MV-4-11 (cell line): ENCODE data around the gene ACTG2.
"Not testable (repeated sequence)": the region's sequence is repeated elsewhere in the genome, so short reads cannot be mapped to it uniquely, and the experiment has no call there.

Source experiments
- DNase-seq: peaks from one replicate; lab custom pipeline; 2025; lab: John Stamatoyannopoulos, UW

Gene ACTG2

DNA sequence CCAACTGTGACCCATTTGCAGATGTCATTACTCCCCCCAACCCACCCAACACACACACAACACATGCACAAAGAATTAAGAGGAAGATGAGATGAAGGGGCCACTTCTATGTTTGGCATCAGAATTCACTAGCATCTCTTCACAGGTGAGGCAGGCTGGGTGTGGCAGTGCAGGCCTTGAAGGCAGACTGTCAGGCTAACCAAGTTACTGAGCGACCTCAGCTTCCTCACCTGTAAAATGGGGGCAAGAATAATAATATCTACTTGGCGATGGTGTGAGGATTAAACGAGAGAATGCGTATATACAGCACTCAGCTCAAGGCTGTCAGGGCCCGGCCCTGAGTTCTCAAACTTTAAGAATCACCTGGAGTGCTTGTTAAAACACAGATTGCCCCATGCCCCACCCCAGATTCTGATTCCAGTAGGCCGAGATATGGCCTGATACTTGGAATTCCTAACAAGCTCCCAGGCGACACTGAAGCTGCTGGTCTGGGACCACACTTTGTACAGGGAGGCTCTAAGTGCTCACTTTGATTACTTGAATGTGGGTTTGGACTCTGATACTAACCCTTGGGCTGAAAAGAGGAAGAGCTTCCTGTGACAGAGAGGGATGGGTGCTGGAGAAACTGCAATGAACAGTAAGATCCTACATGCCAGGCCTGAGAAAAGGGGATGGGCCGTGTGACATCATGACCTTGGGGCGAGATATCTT, 1.1 kb downstream of the ACTG2 start:
- DNase-seq: peak; percentile 39

DNA sequence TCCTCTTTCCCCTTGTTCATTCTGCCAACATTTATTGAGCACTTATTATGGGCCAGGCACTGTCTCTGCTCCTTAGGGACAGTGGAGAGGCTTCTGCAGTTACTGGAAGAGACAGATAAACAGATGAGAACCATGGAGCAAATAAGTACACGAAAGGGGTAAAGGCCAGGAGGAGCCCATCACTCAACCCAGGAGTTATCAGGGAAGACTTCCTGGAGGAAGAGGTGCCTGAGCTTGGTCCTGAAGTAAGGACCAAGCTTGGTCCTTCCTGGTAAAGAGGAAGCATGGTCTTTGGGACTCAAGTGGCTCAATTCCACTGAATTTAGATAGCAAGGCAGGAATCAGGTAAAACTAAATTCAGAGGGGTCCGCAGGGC, 1.7 kb downstream of the ACTG2 start:
- no peak for DNase-seq

DNA sequence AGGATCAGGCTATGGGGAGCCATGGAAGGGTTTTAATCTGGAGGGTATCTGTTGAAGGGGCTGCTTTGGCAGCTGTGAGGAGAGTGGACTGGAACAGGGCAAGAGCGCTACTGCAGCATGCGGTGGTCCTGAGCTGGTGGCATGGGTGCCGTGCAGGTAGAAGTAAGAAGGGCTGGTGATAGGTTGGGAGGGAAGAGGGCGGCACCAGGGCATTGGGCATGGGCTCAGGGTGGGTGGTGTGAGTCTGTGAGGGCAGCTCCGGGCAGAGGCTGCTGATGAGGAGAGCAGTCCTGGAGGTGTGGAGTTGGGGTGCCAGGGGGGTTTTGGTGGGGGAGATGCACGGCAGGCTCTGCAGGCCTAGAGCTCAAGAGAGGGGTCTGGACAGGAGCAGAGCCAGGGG, 2.1 kb downstream of the ACTG2 start:
- no peak for DNase-seq

DNA sequence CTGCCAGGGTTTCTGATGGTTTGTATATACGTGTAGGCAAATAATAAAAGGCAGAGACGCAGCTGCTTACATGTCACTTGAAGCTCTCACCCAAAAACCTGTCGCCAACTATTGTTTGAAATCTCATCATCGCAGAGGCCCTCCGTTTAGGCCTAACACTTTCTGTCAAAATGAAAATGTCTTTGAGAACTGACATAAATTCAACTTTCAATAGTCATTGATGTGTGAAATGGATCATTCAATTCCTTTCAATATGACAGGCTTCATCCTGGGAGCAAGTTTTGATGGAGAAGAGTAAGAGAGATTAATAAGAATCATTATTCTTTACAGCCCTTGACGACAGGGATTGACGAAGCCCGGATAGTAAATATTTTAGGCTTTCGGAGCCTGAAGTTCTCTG, 2.7 kb downstream of the ACTG2 start:
- DNase-seq: no peak

DNA sequence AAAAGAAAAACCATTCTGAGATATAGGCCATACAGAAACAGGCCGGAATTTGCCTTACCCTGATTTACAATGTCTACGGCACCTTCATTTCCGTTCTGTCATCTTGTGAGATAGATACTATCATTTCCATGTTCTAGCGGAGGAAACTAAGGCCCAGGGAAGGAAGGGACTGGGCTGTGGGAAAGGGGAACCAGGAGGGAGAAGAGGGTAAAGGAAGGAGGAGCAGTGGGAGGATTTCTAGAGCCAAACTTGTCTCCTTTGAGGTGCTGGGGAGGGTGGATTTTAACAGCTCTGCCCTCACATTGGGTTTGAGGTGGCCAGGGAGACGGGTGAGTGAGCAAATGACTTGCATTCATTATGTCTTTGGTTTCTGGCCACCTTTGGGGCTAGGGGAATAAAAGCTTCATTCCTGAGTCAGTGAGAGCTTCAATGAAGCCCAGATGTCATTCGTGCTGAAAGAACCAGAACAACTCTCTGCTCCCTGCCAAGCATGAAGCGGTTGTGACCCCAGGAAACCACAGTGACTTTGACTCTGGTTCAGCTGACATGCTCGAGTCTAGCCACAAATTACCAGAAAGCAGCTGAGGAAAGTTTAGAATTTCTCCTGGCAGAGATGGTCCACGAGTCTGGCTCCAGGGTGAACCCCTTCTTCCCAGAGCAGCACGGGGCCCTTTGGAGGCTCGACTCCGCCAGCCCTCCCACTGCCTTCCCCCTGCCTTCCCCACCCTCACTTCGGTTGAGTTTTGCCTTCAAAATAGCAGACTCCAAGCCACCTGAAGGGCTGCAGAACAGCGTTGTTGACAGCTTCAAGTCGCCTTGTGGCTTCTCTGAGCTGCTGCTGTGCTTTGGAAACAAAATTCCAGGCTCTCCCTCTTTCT, 3.8 kb downstream of the ACTG2 start:
- DNase-seq: peak; percentile 13

DNA sequence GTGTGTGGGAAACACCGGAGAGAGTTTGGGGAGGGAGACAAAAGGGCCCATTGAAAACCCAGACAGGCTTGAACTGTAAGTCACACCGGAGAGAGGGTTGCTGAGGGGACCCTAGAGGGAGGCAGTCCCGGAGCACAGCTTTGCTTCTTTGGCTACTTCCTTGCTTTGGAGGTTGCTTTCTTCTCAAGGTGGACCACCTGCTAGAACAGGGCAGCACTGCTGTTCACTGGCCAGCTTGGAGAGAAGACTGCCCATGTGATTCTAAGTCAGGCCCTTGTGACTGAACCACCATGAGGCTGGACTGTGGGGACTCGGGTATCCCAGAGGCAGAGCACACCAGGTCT, 4.4 kb downstream of the ACTG2 start:
- no peak for DNase-seq

DNA sequence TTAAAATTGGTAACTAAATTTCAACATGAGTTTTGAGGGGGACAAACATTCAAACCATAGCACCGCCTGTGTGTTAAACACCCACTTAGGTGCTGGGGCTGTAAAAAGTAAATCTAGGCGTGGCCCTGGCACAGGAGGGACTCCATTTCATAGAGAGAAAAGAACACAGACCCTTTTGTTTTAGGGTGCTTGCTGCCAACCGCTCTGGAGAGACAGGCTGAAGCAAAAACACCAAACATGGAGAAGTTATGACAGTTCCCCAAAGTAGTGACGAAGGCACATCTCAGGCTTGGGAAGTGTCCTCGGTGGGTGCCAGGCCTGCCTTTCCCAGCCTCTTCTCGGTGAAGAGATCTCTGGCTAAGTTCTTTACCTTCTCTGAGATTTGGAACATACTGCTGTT, 5.1 kb downstream of the ACTG2 start:
- no peak for DNase-seq

DNA sequence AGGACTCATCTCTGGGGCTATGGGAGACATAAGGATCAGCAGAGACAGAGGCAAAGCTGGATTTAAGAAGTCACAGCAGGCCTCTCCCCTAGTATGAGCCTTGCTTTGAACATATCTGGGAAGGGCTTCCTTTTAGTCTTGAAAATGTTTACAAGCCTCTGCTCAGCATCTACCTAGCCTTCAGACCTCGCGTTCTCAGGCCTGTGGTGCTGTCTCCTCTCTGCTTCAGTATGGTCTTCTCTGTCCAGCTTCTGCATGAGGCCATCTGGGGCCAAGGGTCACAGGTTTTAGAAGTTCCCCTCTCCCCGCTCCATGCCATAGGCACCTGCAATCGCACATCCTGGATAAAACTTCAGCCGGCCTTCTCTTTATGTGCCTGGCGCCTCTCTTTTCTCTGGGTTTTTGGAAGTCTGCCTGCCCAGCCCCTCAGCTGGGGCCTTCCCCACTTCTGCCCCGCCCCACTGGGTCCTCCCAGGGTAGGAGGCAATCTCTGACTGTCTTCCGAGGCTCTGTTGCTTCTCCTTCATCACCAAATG, 7.1 kb downstream of the ACTG2 start:
- no peak for DNase-seq

DNA sequence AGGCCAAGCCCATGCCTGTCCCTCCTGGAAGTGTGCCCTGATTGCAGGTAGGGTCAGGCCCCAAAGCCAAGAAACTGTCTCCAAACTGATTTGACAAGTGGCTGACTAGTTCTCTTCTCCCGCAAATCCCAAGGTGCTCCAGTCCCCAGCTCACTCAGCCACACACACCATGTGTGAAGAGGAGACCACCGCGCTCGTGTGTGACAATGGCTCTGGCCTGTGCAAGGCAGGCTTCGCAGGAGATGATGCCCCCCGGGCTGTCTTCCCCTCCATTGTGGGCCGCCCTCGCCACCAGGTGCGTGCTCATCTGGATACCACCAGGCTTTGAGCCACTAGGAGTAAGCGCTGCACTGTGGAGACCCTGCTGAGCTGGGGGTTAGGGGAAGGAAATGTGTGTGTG, 8.3 kb downstream of the ACTG2 start:
- no peak for DNase-seq

DNA sequence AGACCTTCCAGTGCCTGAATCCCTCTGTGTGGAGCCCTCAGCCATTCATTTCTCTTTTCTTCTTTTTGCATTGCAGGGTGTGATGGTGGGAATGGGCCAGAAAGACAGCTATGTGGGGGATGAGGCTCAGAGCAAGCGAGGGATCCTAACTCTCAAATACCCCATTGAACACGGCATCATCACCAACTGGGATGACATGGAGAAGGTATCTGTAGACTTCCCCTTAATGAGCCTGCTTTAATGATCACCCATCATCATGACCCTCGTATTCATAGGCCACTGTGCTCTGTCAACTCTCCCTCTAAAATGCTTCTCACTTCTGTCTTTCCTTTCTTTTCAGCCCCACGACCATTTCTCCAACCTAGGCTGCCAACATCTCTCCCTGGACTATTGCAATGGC, 9.5 kb downstream of the ACTG2 start:
- DNase-seq: no peak

DNA sequence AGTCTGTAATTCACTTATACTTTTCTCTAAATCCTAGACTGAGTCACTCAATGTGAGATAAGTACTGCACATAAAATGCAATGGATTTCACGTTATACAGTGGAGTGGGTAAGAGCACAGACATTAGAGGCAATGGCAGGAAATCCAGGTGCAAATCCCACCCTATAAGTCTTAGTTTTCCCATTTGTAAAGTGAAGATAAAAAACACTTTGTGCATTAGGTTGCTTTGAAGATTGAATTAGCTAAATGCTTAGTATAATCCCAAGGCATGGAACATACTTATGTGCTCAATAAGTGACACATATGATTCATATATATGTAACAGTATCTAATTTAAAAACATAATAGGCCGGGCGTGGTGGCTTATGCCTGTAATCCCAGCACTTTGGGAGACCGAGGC, 10.5 kb downstream of the ACTG2 start:
- no peak for DNase-seq

DNA sequence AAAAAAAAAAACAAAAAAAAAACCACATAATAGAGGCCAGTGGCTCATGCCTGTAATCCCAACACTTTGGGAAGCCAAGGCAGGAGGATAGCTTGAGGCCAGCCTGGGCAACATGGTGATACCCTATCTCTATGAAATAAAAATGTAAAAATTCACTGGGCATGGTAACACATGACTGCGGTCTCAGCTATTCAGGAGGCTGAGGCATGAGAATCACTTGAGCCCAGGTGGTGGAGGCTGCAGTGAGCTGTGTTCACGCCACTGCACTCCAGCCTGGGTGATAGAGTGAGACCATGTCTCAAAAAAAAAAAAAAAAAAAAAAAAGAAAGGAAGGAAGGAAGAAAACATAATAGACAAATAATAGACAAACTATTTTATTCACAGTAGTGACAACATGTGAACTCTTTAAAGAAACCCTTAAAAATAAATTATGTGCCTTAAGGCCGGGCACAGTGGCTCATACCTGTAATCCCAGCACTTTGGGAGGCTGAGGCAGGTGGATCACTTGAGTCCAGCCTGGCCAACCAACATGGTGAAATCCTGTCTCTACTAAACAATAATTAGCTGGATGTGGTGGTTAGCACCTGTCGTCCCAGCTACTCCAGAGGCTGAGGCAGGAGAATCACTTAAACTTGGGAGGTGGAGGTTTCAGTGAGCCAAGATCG, 11.3 kb downstream of the ACTG2 start:
- not testable (repeated sequence) for DNase-seq

DNA sequence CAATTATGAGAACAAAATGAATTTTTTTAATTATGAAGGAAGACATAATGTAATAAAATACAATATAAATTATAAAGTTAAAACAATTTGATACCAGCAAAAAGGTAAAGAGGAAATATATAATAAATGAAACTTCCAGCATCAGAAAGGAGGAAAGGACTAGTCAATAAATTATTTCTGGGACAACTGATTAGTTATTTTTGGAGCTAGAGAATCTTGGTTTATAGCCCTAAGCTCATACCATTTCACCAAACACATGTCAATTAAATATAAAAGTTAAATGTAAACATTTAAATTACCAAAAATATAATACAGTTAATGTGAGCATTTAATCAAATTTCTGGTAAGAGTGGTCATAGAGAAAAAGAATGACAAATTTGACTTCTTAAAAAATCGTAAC, 12.1 kb downstream of the ACTG2 start:
- DNase-seq: no peak

DNA sequence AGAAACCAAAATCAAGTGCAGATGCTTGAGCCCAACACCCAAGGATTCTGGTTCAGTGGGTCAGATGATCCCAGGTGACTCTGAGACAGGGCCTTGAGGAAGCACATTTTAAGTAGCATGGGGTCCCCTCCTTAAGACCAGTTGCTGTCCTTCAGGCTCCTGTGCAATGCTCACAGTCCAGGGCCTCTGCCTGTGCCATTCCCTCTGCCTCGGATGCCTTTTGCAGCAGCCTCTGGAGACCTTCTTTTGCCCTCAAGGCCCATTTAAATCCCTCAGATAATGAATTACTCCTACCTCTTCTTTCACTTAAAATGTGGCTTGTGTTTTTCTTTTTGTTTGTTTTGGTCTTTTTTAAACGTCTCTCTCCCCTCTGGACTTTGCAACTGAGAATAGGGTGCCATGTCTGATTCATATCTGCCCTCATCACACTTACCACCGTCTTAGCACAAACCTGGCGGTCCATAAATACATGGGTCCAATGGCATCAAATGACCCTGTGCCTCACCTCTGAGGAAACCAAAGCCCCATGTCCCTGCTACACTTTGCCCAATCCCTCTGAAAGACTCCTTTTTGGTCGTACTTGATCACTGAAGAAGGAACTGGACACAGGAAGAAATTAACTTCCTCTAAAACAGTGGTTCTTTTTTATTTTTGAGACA, 14.2 kb downstream of the ACTG2 start:
- DNase-seq: peak; percentile 38

DNA sequence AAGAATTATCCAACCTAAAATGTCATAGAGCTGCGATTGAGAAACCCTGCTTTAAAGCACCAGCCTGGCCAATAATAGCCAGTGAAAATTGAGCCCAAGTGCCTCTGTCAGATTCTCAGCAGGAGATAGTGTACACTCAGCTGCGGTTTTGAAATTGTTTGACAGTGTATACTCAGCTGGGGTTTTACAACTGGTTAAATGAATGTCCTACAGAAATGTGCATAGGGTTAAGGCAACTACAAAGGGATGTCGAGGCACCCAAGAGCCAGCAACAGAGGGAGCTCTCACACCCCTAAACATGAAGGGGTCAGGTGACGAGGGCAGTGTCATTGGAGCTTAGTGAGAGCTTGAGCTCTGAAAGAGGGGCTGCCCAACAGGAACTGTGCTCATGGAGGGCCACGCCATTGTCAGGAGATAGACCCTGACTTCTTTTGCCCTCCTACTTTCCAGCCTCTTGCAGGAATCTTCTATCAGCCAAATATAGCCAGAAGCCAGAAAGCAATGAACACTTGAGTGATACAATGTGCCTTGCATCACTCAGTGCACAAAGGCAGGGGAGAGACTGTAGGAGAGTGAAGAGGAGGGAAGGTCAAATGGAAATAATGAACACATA, 15.1 kb downstream of the ACTG2 start:
- DNase-seq: no peak

DNA sequence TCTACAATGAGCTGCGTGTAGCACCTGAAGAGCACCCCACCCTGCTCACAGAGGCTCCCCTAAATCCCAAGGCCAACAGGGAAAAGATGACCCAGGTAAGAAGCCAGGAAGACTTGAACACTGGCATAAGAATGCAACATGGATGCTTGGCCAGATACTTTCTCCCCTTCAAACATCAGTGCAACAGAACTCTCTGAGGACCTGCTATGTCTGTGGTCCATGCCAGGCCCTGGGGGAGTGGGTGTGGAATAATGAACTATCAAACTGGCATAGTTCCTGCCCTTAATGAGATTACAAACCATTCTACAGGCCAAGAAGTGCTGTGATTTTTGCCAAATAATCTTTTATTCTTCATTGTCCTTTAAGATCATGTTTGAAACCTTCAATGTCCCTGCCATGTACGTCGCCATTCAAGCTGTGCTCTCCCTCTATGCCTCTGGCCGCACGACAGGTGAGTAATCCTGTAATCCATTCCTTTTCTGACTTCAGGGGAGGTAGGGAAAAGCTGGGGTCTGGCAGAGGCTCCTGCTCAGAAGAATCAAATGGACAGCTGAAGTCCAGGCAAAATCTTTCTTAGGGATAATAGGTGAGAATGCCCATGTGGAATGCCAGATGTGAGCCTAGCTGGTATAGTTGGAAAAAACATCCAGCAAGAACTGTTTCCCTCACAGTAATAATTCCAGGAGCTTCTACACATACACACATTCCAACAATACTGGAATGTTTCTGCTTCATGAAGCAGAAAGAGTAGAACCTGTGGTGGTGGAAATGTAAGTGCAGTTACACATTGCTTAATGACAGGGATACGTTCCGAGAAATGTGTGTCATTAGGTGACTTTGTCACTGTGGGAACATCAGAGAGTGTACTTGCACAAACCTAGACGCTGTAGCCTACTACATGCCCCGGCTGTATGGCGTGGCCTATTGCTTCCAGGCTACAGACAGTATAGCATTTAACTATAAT, 16.2 kb downstream of the ACTG2 start:
- no peak for DNase-seq

DNA sequence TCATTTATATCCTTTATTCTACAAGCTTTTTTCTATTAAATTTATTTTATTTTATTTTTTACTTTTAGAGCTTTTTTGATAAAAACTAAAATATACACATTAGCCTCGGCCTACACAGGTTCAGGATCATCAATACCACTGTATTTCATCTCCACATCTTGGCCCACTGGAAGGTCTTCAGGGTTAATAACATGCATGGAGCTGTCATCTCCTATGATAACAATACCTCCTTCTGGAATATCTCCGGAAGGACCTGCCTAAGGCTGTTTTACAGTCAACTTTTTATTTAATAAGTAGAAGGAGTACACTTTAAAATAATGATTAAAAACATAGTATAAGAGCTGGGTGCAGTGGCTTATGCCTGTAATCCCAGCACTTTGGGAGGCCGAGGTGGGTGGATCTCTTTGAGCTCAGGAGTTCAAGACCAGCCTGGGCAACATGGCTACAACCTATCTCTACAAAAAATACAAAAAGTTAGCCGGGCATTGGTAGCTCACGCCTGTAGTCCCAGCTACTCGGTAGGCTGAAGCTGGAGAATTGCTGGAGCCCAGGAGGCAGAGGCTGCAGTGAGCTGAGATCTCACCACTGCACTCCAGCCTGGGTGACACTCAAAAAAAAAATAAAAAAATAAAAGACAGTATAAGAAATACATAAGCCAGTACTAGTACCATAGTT, 18.2 kb downstream of the ACTG2 start:
- no peak for DNase-seq

DNA sequence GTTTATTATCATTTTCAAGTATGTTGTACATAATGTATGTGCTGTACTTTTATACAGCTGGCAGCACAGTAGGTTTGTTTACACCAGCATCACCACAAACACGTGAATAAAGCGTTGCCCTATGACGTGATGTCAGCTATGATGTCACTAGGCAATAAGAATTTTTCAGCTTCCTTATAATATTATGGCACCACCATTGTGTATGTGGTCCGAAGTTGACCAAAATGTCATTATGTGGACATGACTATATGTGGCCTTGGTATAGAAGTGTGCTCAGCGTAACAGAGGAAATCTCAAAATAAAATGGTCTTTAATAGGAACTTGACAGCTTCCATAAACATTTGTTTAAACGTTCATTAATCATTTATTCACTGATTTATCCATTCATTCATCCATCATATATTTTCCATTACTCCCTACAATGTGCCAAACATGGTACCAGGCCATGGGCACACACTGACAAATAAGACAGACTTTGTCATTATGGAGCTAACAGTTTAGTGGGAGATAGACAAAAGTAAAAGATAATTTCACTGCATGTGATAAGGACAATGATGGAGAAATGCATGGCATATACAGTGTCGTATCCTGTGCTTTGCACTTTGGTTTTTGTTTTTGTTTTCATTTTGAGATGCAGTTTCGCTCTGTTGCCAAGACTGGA, 18.9 kb downstream of the ACTG2 start:
- DNase-seq: no peak

DNA sequence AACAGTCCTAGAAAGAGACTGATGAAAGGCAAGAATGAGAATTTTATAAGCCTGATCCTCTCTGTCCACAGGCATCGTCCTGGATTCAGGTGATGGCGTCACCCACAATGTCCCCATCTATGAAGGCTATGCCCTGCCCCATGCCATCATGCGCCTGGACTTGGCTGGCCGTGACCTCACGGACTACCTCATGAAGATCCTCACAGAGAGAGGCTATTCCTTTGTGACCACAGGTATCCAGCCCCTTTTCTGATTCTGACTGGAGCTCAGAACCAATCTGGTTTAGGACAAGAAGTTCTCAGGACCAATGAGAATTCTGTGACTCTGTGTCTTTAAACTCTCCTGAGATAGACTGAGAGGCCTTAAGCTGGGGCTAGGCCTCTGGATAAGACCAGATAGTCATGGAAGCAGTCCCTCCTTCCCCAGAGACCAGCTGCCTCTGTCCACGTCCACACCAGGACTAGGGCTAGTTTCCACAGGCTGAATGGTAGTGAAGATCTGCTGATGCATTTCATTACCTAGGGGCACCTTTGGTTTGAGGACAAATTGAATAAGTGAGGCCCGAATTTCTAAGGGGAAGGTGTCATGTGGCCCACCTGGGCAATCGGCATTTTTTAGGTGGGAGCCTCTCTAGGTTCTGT, 20.7 kb downstream of the ACTG2 start:
- no peak for DNase-seq
